ENCODE results near the gene SLC7A6.

- no peak for TF ChIP-seq POLR2A (IDR thresholded peaks at IDR 0.05; ENCODE audit: low read length)
- TF ChIP-seq GATA1 (IDR thresholded peaks at IDR 0.05; ENCODE audit: low read depth, low read length) = no peak
Observed at GRCh38 chr16:68246666-68247065, 17.7 kb upstream of the SLC7A6 start.

Measured in erythroblast (primary cell).